ENCODE data around the gene SMIM5.
"Not testable (repeated sequence)": the region's sequence is repeated elsewhere in the genome, so short reads cannot be mapped to it uniquely, and the experiment has no call there.

The SMIM5 gene

GRCh38 chr17:75625813-75626486, 7.3 kb upstream of the SMIM5 start:
- no peak for DNase-seq (ENCODE audit: low read depth)

DNA sequence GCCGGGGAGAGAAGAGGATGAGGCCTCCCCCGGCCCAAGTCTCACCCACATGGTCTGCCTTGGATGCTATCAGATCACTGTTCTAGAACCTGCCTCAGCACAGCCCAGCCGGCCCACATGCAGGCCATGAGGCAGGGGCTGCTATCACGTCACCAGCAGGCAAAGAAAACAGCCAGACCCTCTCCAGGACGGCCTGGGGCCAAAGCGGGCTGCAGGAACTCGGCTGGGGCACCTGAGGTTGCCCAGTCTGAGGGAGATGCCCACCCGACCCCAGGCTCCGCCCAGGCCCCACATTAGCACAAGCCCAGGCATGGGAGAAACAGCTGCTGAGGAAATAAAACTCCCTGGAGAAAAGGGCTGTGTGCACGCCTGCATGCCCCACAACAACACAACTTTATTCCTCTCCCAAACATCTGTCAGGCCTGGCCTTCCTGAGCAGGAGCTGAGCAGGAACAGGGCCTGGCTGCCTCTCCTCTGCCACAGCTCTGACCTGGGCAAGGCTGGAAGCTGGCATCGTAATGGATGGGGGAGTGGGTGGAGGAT, 6.7 kb upstream of the SMIM5 start:
- DNase-seq (ENCODE audit: low read depth) = no peak

DNA sequence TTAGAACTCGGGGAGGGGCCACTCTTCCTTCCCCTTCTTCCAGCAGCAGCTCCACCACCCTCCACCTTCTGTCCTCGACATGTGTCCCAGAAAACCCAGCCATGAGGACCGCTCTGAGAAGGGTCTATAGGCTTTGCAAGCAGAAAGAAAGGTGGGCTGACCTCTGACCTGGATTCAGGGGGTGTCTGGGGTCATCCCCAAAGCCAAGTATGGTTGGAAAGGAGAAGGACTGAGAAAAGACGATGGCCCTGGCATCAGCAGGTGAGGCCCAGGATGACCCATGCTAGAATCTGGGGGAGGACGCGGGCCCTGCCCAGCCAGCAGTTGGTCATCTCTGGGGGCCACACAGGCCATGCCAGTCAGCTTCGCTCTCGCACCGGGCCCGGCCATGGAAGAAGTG, 6.1 kb upstream of the SMIM5 start:
- DNase-seq (ENCODE audit: low read depth) = no peak

DNA sequence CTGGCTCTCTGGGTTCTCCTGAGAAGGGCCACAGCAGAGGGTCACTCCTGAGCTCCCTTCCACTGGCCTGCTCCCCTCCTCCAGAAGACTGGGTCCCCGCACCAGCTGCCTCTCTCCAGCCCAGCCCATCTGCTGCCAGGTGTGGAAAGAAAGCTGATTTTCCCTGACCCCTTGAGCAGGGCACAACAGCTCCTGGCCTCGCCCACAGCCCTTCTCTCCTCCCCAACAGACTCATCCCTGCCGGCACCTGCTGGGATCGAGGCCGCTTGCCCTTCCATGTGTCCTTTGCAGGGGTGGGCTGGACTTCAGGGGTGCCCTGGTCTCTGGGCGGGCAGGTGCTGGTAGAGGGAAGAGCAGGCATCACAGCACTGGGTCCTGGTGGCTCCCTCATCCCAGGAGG, 4.8 kb upstream of the SMIM5 start:
- no peak for DNase-seq (ENCODE audit: low read depth)

DNA sequence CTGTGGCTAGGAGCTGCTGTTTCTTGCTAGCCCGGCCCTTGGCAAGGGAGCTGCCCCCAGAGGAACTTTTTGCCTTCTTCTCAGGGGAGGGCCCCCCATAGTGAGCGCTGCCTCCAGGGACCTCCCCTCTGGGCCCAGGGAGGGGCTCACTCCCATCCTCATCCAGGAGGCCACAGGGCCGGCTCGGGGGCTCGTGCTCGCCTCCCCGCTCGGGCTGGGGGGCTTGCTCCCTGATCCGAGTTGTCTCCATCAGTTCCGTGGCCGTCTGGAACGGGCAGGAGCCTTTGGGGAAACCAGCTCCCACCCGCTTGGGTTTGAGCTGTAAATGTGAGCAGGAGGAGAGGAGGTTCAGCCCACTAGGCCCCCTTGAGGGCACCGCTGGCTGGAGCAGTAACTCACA, 4.1 kb upstream of the SMIM5 start:
- no peak for DNase-seq (ENCODE audit: low read depth)

DNA sequence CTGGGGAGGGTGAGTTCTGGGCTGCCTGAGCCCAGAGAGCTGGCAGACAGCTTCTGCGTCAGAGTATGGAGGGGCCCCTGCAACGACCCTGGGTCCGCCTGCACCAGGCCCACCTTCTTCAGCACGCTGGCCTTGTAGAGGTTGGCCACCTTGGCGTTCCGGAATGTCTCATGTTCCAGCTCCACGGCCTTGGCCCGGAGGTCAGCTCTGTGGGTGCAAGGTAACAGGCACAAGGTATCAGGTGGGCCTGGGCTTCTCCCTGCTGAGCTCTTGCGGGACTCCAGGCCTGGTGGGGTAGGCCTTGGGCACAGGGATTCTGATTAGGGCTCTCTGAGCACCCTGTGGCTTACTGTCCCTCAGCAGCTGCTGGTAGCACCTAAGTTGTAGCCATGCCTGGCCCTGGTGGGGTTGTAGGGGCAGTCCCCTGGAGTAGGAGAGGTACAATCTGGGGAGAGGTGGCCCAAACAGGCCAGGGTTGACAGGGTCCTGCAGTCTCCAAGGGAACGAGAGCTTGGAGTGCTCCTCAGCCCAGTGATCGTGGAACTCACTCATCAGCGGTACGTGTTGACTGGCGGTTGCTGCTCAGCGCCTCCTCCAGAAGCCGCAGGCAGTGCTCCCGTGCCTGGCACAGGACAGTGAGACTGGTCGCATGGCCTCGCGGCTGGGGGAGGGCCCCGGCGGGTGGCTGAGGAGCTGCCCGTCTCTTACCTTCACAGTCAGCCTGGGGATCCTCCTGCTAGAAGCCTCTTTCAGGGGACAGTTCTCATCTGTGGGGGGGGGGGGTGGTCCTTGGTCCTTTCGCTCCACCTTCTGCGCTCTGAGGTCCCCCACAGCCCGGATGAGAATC, 2.9 kb upstream of the SMIM5 start:
- DNase-seq (ENCODE audit: low read depth) = no peak

GRCh38 chr17:75631353-75631752, 1.9 kb upstream of the SMIM5 start:
- DNase-seq (ENCODE audit: low read depth) = no peak

- DNase-seq (ENCODE audit: low read depth) = no peak
These were observed 806 bp upstream of the SMIM5 start for GRCh38 chr17:75632428-75632827.

- DNase-seq (ENCODE audit: low read depth) = peak; percentile 47
These were observed 497 bp downstream of the SMIM5 start for GRCh38 chr17:75633486-75634375.

DNA sequence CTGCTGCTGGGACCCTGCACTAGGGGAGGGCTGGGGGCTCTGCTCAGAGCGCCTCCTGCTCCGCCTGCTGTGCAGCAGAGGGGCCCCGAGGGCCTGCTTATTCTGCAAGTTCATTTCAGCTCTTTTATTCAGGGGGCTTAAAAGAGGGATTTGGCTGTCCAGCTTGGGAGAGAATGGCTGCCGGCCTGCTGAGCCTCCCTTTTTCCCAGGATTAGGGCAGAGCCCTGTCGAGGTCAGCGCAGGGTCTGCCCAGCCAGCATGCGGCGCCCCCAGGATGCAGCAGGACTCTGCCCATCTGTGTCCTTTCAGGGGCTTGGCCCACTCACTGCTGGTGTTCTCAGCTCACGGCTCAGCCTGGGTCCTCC, 1.1 kb downstream of the SMIM5 start:
- no peak for DNase-seq (ENCODE audit: low read depth)

DNA sequence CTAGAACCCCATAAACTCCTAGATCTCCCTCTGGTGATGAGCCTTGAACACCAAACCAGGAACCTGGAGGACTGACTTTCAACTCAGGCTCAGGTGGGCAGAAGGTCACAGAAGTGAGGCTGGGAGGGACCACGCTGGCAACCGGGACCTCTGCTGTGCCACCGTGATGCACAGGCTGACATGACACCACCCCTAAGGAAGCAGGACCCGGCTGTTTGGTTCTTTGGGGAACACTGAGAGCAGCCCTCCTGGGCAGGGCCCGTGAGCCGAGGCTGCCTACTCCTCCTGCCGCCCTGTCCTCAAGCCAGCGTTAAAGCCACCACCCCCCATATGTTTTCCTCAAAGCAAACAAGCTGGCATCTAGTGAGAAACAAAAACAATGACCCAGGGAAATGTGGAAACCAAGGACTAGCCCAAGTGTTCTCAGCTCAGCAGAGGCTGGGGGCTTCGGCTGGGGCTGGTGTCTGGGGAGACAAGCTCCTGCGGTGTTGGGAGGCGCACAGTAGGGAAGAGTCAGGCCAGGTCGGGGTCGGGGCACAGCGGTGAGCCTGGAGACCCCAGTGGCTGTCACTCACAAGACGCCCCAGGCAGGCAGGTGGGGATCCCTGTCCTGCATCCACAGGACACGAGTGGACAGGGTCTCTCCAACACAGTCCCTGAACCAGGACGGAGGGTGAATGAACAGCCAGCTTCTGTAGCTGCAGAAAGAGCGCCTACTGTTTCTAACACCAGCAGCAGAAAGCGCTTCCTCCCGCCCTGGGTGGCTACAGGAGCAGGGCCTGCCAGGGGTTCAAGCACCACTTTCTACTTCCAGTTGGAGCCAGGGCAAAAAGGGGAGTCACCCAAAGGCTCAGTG, 1.7 kb downstream of the SMIM5 start:
- no peak for DNase-seq (ENCODE audit: low read depth)

DNA sequence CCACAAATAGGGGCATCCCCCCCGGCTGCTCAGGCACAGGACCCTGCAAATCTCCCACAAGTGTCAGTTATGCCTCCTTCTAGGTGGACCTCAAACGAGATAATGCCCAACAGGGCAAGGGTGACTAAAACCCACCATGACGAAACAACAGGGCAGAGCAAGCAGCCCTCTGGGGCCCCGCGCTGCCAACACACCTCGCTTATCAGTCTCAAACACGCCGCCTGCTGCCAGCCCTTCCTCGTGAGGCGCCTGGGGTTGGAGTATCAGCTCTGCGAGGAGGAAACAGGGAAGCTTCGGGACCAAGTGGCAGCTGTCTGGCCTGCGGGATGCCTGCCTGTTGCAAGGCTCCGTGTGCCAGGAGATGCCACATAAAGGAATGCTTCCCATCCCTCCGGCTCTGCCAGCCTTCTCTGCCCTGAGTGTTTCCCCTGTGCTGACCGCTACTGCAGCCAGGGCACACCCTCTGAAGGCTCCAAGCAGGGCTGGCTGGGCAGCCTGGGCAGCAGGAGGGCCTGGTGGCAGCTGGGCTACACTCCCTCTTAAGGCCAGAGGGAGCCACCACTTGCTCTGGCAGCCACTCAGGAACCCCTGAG, 2.5 kb downstream of the SMIM5 start:
- DNase-seq (ENCODE audit: low read depth) = no peak

DNA sequence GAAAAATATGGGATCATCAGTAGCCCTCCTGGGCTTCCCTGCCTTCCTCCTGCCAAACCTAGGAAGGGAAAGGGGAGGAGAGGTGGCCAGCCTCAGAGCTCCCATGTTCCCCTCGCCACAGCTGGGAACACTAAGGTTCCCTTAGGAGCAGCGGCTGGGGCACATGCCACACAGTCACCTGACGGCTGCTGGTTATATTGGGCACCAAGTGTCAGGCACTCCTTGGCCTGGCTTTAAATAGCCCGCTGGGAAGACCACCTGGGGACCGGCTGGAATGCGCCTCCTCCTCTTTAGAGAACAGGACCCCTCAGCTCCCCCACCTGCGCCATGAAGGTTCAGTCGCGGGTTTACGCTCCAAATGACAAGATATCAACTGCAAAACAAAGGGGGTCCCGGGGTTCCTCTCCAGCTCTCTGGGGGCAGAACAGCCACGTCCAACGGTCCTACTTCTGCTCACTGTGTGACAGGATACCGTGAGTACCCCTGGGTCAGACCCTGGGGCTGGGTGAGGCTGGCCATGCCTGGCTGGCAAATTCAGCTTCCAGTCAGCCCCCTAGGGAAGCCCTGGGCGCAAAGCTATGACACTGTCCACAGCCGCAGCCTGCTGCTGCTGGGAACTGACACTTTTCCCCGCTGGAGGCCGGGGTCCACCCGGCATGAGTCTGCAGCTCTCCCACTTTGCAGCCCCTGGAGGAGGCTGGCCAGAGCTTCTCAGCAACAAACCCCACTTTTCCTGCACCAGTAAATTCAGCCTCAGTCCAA, 3.3 kb downstream of the SMIM5 start:
- no peak for DNase-seq (ENCODE audit: low read depth)

- no peak for DNase-seq (ENCODE audit: low read depth)
These were observed 3.9 kb downstream of the SMIM5 start for GRCh38 chr17:75637143-75637538.

DNA sequence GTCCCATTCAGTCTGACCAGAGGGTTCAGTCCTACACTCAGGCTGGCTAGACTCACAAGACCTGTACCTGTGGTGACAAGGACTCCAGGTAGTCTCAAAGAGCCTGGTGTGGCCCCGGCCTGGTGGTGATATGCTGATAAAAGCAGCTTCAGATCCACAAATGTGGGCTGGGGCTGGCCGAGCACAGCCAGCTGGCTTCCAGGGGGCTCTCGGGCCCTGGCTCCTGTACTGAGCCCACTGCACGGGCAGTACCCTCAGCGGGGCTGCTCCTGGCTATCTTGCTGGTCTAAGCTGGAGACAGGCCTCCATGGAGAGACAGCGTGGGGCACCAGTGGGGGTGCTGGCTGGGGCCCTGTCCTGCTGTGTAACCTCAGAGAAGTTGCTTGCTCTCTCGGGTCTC, 4.3 kb downstream of the SMIM5 start:
- no peak for DNase-seq (ENCODE audit: low read depth)

GRCh38 chr17:75638039-75638438, 4.8 kb downstream of the SMIM5 start:
- DNase-seq (ENCODE audit: low read depth) = not testable (repeated sequence)

DNA sequence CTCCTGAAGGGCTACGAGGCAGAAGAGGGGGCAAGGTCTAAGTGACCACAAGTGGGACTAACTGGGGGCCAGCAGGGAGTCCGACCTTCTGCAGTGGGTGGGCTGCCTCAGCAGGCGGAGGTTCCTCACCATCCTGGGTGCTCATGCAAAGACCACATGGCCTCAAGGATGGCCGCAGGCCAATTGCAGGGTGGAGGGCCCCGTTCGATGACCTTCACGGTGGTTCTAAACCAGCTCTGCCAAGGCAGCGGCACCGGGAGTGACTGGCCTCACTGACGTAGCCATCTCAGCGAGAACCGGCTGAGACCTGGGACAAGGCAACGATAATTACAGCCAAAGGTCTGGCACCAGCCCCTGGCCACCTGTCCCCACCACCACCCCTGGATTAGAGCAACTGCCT, 5.7 kb downstream of the SMIM5 start:
- no peak for DNase-seq (ENCODE audit: low read depth)

DNA sequence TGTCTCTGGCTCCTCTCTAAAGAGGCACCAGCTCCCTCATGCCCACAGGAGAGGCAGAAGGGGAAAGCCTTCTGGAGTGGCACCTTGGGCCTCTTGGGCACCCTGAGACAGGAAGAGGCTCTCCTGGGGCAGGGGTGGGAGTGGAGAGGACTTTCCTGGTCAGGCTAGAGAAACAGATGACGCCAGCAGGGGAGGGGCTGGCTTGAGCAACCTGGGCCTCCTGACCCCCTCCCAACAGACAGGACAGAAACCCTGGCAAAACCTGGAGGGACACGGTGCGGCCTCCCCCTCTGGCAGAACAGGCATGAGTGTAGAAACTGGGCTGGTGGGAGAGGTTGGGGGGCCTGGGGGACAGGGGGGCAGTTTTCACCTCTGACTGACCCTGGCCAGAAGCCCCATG, 6.1 kb downstream of the SMIM5 start:
- DNase-seq (ENCODE audit: low read depth) = no peak

- no peak for DNase-seq (ENCODE audit: low read depth)
These were observed 6.7 kb downstream of the SMIM5 start for GRCh38 chr17:75639771-75640555.
